HEK293 (cell line): ENCODE measurements around the gene MAPK11.

ENCODE experiments used
- KLF1 ChIP-seq: fragments of 450-650 bp; formaldehyde crosslinking; IDR thresholded peaks from 2 replicates; pipeline ENCODE4 v1.5.1; 2016; ENCODE audit warnings: missing biosample characterization, missing genetic modification characterization
- REPIN1 ChIP-seq: fragments of 450-650 bp; formaldehyde crosslinking; IDR thresholded peaks from 2 replicates; pipeline ENCODE4 v1.5.1; 2017; ENCODE audit warnings: missing biosample characterization, missing genetic modification characterization, low read depth
- SCRT2 ChIP-seq: fragments of 450-650 bp; formaldehyde crosslinking; IDR thresholded peaks from 2 replicates; pipeline ENCODE4 v1.5.1; 2016; ENCODE audit warnings: missing biosample characterization, missing genetic modification characterization
- SETDB1 ChIP-seq: IDR thresholded peaks from one replicate; pipeline ENCODE4 v1.6.1; 2017; ENCODE audit warnings: mild to moderate bottlenecking, low read length, moderate library complexity, mixed read lengths; ENCODE audit not compliant: insufficient read length
- SP3 ChIP-seq: fragments of 450-650 bp; formaldehyde crosslinking; IDR thresholded peaks from 2 replicates; pipeline ENCODE4 v1.5.1; 2016; ENCODE audit warnings: missing biosample characterization, missing genetic modification characterization
- ZFP69B ChIP-seq: fragments of 450-650 bp; formaldehyde crosslinking; IDR thresholded peaks from 2 replicates; pipeline ENCODE4 v1.5.1; 2016; ENCODE audit warnings: missing biosample characterization, missing genetic modification characterization
- ZNF114 ChIP-seq: fragments of 450-650 bp; formaldehyde crosslinking; IDR thresholded peaks from 2 replicates; pipeline ENCODE4 v1.5.0; 2017; ENCODE audit warnings: missing biosample characterization, missing genetic modification characterization
- ZNF133 ChIP-seq: fragments of 450-650 bp; formaldehyde crosslinking; IDR thresholded peaks from 2 replicates; pipeline ENCODE4 v1.5.1; 2016; ENCODE audit warnings: missing biosample characterization, missing genetic modification characterization
- ZNF146 ChIP-seq: fragments of 450-650 bp; formaldehyde crosslinking; IDR thresholded peaks from 2 replicates; pipeline ENCODE4 v1.5.1; 2016; ENCODE audit warnings: missing biosample characterization, missing genetic modification characterization
- ZNF23 ChIP-seq: fragments of 450-650 bp; formaldehyde crosslinking; IDR thresholded peaks from 2 replicates; pipeline ENCODE4 v1.5.1; 2016; ENCODE audit warnings: missing biosample characterization, missing genetic modification characterization, borderline replicate concordance
- ZNF266 ChIP-seq: fragments of 450-650 bp; formaldehyde crosslinking; IDR thresholded peaks from 2 replicates; pipeline ENCODE4 v1.5.1; 2016; ENCODE audit warnings: missing biosample characterization, missing genetic modification characterization, low read depth
- ZNF324 ChIP-seq: fragments of 450-650 bp; formaldehyde crosslinking; IDR thresholded peaks from 2 replicates; pipeline ENCODE4 v1.5.1; 2016; ENCODE audit warnings: missing biosample characterization, missing genetic modification characterization
- ZNF335 ChIP-seq: fragments of 450-650 bp; formaldehyde crosslinking; conservative IDR thresholded peaks from 2 replicates; pipeline ENCODE4 v1.5.1; 2016; ENCODE audit warnings: missing biosample characterization, missing genetic modification characterization
- ZNF37A ChIP-seq: fragments of 450-650 bp; IDR thresholded peaks from 2 replicates; pipeline ENCODE4 v1.5.1; 2018; ENCODE audit warnings: missing biosample characterization, missing genetic modification characterization
- ZNF394 ChIP-seq: fragments of 450-650 bp; formaldehyde crosslinking; IDR thresholded peaks from 2 replicates; pipeline ENCODE4 v1.5.1; 2016; ENCODE audit warnings: missing biosample characterization, missing genetic modification characterization, mild to moderate bottlenecking, moderate library complexity, borderline replicate concordance
- ZNF48 ChIP-seq: fragments of 450-650 bp; formaldehyde crosslinking; IDR thresholded peaks from 2 replicates; pipeline ENCODE4 v1.5.1; 2016; ENCODE audit warnings: missing biosample characterization, missing genetic modification characterization
- ZNF514 ChIP-seq: fragments of 450-650 bp; formaldehyde crosslinking; IDR thresholded peaks from 2 replicates; pipeline ENCODE4 v1.5.1; 2016; ENCODE audit warnings: missing biosample characterization, missing genetic modification characterization
- ZNF529 ChIP-seq: fragments of 450-650 bp; formaldehyde crosslinking; IDR thresholded peaks from 2 replicates; pipeline ENCODE4 v1.5.1; 2017; ENCODE audit warnings: missing genetic modification characterization, missing biosample characterization; ENCODE audit not compliant: insufficient replicate concordance
- ZNF544 ChIP-seq: fragments of 450-650 bp; formaldehyde crosslinking; IDR thresholded peaks from 2 replicates; pipeline ENCODE4 v1.5.0; 2017; ENCODE audit warnings: missing biosample characterization, missing genetic modification characterization
- ZNF548 ChIP-seq: fragments of 450-650 bp; formaldehyde crosslinking; IDR thresholded peaks from 2 replicates; pipeline ENCODE4 v1.5.1; 2016; ENCODE audit warnings: missing biosample characterization, missing genetic modification characterization
- ZNF561 ChIP-seq: fragments of 450-650 bp; IDR thresholded peaks from 2 replicates; pipeline ENCODE4 v1.5.1; 2018; ENCODE audit warnings: missing biosample characterization, missing genetic modification characterization, borderline replicate concordance
- ZNF571 ChIP-seq: fragments of 450-650 bp; formaldehyde crosslinking; IDR thresholded peaks from 2 replicates; pipeline ENCODE4 v1.5.0; 2017; ENCODE audit warnings: missing biosample characterization, missing genetic modification characterization
- ZNF596 ChIP-seq: fragments of 450-650 bp; IDR thresholded peaks from 2 replicates; pipeline ENCODE4 v1.5.0; 2018; ENCODE audit warnings: missing biosample characterization, mild to moderate bottlenecking, missing genetic modification characterization, moderate library complexity
- ZNF76 ChIP-seq: fragments of 450-650 bp; formaldehyde crosslinking; IDR thresholded peaks from 2 replicates; pipeline ENCODE4; 2016; ENCODE audit warnings: low read depth, missing biosample characterization, missing genetic modification characterization, borderline replicate concordance
- ZNF791 ChIP-seq: fragments of 450-650 bp; formaldehyde crosslinking; IDR thresholded peaks from 2 replicates; pipeline ENCODE4 v1.5.1; 2016; ENCODE audit warnings: missing biosample characterization, missing genetic modification characterization
- TF ChIP-seq, protein P1 (sequence below): fragments of 450-650 bp; formaldehyde crosslinking; IDR thresholded peaks from 2 replicates; pipeline ENCODE4 v1.5.1; 2017; ENCODE audit warnings: missing biosample characterization, missing genetic modification characterization
- TF ChIP-seq, protein P2 (sequence below): fragments of 450-650 bp; formaldehyde crosslinking; IDR thresholded peaks from 2 replicates; pipeline ENCODE4 v1.5.1; 2016; ENCODE audit warnings: missing biosample characterization, missing genetic modification characterization
- TF ChIP-seq, protein P3 (sequence below): fragments of 450-650 bp; formaldehyde crosslinking; IDR thresholded peaks from 2 replicates; pipeline ENCODE4 v1.5.1; 2016; ENCODE audit warnings: missing biosample characterization, missing genetic modification characterization
- TF ChIP-seq, protein P4 (sequence below): fragments of 450-650 bp; formaldehyde crosslinking; IDR thresholded peaks from 2 replicates; pipeline ENCODE4 v1.5.1; 2017; ENCODE audit warnings: missing biosample characterization, missing genetic modification characterization
- TF ChIP-seq, protein P5 (sequence below): fragments of 450-650 bp; formaldehyde crosslinking; optimal IDR thresholded peaks from 2 replicates; pipeline ENCODE3; 2016; ENCODE audit warnings: missing biosample characterization, mild to moderate bottlenecking, missing genetic modification characterization

The MAPK11 gene

DNA sequence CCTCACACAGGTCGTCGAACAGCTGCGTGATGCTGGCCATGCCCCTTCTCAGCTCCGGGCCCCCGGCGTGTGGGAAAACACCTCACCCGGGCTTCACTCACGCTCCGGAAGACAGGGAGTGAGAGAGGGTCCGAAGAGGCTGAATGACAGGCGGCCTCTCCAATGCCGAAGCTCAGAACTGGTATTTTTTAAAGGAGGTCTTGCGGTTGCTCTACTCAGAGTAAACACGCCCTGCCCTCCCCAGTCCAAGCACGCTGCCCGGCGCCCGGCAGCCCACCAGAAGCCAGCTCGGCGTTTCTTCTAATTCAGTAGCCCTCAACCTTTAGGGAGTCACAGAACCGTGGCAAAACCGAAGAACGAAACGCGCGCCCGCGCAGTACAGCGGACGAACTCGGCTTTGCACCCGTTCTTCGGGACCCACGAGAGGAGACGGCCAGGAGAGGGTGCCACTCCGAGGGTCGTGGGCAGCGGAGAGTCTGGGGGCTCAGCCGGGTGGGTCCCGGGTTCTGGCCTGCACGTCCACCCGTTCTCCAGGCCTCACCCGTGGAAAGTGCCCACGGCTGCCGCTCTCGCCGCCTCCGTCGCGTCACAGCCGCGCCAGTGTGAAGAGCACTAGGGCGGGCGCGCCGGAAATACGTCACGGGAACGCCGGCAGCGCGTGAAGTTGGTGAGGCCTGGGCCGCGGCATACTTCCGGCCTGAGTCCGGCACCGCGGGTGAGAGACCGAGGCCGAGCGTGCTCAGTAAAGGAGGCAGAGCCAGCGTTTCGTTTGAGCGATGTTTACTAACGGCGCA is 25.6 kb downstream of the MAPK11 start, which contains the start of gene TUBGCP6 (continued):
- peak; percentile 15; the same call in 1 of the 2 replicates for TF ChIP-seq ZNF394
- no peak for TF ChIP-seq ZNF544 (tag by site-specific recombination)
- TF ChIP-seq ZNF266 (tag by site-specific recombination), result no peak
- TF ChIP-seq ZNF146 (tag by site-specific recombination), result no peak
- TF ChIP-seq ZNF335, result peak; percentile 79
- 0 out of 2 replicates have a peak, but pooled peaks have one; percentile 2 for TF ChIP-seq SCRT2 (tag by site-specific recombination)
- no peak for TF ChIP-seq SETDB1
- no peak for TF ChIP-seq ZNF529
- no peak for TF ChIP-seq ZNF514 (tag by site-specific recombination)
- peak; percentile 79; the same call in 1 of the 2 replicates for TF ChIP-seq ZNF76
- TF ChIP-seq ZNF596 (tag by site-specific recombination), result no peak
- TF ChIP-seq, protein P1, sequence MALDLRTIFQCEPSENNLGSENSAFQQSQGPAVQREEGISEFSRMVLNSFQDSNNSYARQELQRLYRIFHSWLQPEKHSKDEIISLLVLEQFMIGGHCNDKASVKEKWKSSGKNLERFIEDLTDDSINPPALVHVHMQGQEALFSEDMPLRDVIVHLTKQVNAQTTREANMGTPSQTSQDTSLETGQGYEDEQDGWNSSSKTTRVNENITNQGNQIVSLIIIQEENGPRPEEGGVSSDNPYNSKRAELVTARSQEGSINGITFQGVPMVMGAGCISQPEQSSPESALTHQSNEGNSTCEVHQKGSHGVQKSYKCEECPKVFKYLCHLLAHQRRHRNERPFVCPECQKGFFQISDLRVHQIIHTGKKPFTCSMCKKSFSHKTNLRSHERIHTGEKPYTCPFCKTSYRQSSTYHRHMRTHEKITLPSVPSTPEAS (tag by site-specific recombination), result no peak
- no peak for TF ChIP-seq REPIN1 (tag by site-specific recombination)
- no peak for TF ChIP-seq ZNF571 (tag by site-specific recombination)
- peak; percentile 92 for TF ChIP-seq ZNF324 (tag by site-specific recombination)
- TF ChIP-seq ZNF37A, result no peak
- peak; percentile 89 for TF ChIP-seq SP3 (tag by site-specific recombination)
- no peak for TF ChIP-seq KLF1
- no peak for TF ChIP-seq ZFP69B
- TF ChIP-seq ZNF114 (tag by site-specific recombination), result no peak
- TF ChIP-seq ZNF133, result no peak
- TF ChIP-seq ZNF791 (tag by site-specific recombination), result no peak
- TF ChIP-seq ZNF48 (tag by site-specific recombination), result no peak
- TF ChIP-seq ZNF23 (tag by site-specific recombination), result no peak
- TF ChIP-seq ZNF548 (tag by site-specific recombination), result no peak
- TF ChIP-seq, protein P2, sequence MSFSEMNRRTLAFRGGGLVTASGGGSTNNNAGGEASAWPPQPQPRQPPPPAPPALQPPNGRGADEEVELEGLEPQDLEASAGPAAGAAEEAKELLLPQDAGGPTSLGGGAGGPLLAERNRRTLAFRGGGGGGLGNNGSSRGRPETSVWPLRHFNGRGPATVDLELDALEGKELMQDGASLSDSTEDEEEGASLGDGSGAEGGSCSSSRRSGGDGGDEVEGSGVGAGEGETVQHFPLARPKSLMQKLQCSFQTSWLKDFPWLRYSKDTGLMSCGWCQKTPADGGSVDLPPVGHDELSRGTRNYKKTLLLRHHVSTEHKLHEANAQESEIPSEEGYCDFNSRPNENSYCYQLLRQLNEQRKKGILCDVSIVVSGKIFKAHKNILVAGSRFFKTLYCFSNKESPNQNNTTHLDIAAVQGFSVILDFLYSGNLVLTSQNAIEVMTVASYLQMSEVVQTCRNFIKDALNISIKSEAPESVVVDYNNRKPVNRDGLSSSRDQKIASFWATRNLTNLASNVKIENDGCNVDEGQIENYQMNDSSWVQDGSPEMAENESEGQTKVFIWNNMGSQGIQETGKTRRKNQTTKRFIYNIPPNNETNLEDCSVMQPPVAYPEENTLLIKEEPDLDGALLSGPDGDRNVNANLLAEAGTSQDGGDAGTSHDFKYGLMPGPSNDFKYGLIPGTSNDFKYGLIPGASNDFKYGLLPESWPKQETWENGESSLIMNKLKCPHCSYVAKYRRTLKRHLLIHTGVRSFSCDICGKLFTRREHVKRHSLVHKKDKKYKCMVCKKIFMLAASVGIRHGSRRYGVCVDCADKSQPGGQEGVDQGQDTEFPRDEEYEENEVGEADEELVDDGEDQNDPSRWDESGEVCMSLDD (tag by site-specific recombination), result no peak
- TF ChIP-seq, protein P3, sequence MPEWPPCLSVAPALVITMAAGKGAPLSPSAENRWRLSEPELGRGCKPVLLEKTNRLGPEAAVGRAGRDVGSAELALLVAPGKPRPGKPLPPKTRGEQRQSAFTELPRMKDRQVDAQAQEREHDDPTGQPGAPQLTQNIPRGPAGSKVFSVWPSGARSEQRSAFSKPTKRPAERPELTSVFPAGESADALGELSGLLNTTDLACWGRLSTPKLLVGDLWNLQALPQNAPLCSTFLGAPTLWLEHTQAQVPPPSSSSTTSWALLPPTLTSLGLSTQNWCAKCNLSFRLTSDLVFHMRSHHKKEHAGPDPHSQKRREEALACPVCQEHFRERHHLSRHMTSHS (tag by site-specific recombination), result no peak
- TF ChIP-seq ZNF561 (tag by site-specific recombination), result peak; percentile 61
- TF ChIP-seq, protein P4, sequence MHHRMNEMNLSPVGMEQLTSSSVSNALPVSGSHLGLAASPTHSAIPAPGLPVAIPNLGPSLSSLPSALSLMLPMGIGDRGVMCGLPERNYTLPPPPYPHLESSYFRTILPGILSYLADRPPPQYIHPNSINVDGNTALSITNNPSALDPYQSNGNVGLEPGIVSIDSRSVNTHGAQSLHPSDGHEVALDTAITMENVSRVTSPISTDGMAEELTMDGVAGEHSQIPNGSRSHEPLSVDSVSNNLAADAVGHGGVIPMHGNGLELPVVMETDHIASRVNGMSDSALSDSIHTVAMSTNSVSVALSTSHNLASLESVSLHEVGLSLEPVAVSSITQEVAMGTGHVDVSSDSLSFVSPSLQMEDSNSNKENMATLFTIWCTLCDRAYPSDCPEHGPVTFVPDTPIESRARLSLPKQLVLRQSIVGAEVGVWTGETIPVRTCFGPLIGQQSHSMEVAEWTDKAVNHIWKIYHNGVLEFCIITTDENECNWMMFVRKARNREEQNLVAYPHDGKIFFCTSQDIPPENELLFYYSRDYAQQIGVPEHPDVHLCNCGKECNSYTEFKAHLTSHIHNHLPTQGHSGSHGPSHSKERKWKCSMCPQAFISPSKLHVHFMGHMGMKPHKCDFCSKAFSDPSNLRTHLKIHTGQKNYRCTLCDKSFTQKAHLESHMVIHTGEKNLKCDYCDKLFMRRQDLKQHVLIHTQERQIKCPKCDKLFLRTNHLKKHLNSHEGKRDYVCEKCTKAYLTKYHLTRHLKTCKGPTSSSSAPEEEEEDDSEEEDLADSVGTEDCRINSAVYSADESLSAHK (tag by site-specific recombination), result peak; percentile 32; the same call in 1 of the 2 replicates
- TF ChIP-seq, protein P5, sequence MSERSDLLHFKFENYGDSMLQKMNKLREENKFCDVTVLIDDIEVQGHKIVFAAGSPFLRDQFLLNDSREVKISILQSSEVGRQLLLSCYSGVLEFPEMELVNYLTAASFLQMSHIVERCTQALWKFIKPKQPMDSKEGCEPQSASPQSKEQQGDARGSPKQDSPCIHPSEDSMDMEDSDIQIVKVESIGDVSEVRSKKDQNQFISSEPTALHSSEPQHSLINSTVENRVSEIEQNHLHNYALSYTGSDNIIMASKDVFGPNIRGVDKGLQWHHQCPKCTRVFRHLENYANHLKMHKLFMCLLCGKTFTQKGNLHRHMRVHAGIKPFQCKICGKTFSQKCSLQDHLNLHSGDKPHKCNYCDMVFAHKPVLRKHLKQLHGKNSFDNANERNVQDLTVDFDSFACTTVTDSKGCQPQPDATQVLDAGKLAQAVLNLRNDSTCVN (tag by site-specific recombination), result peak; percentile 94
